Erythroblast (primary cell): Measurements from ENCODE around the gene FAM163B.

Source experiments
- GATA1 ChIP-seq: IDR thresholded peaks from 2 replicates; pipeline ENCODE4 v1.6.1; 2011; ENCODE audit warnings: low read depth, mild to moderate bottlenecking, control low read depth, low read length, moderate library complexity
- POLR2A ChIP-seq: IDR thresholded peaks from 2 replicates; pipeline ENCODE4 v1.6.1; 2011; ENCODE audit warnings: mild to moderate bottlenecking, low read length

- TF ChIP-seq POLR2A (no peak), GATA1 (no peak)
Observed at GRCh38 chr9:133643978-133644760, 35.0 kb upstream of the FAM163B start.
